HG02885 (cell line): ENCODE results near the gene CAPN7.

Experiments used
- ATAC-seq: cut with Tn5 transposase; IDR thresholded peaks from one replicate; pipeline ENCODE4 v1.9.1; 2021; ENCODE audit warnings: mild to moderate bottlenecking; ENCODE audit not compliant: unreplicated experiment, poor library complexity

Gene CAPN7

GRCh38 chr3:15271785-15272381 is 65.8 kb downstream of the CAPN7 start:
- ATAC-seq: peak; percentile 69

- ATAC-seq: no peak
Measured at GRCh38 chr3:15272426-15273196, 66.6 kb downstream of the CAPN7 start.

- no peak for ATAC-seq
Measured at GRCh38 chr3:15273227-15273626, 67.2 kb downstream of the CAPN7 start.

- ATAC-seq: no peak
Measured at GRCh38 chr3:15276028-15276724, 70.1 kb downstream of the CAPN7 start.

- no peak for ATAC-seq
Measured at GRCh38 chr3:15277861-15278500, 71.9 kb downstream of the CAPN7 start.

GRCh38 chr3:15279205-15279604 is 73.2 kb downstream of the CAPN7 start:
- ATAC-seq: no peak

GRCh38 chr3:15279671-15280402 is 73.8 kb downstream of the CAPN7 start:
- no peak for ATAC-seq

- no peak for ATAC-seq
Measured at GRCh38 chr3:15280853-15281532, 74.9 kb downstream of the CAPN7 start.

- ATAC-seq: no peak
Measured at GRCh38 chr3:15281817-15282216, 75.8 kb downstream of the CAPN7 start.

- ATAC-seq: no peak
Measured at GRCh38 chr3:15283702-15284101, 77.7 kb downstream of the CAPN7 start.

- no peak for ATAC-seq
Measured at GRCh38 chr3:15284121-15284889, 78.3 kb downstream of the CAPN7 start.

GRCh38 chr3:15286022-15286421 is 80.0 kb downstream of the CAPN7 start:
- ATAC-seq: no peak

GRCh38 chr3:15287565-15288330 is 81.7 kb downstream of the CAPN7 start:
- ATAC-seq: no peak

GRCh38 chr3:15288331-15289035 is 82.4 kb downstream of the CAPN7 start:
- no peak for ATAC-seq

GRCh38 chr3:15289661-15290060 is 83.6 kb downstream of the CAPN7 start:
- no peak for ATAC-seq

- ATAC-seq: no peak
Measured at GRCh38 chr3:15290736-15291135, 84.7 kb downstream of the CAPN7 start.
